HepG2 (cell line): ENCODE results near the gene ANKRD53. TPM values are rescaled to one million over a fixed set of nuclear protein-coding genes. Genes with fewer than 3 reads are reported as not detected.

Experiments used
- ATAC-seq: fragments of 200-7000 bp; cut with Tn5 transposase; 3 replicates; pipeline ENCODE4 v1.9.1; 2020; ENCODE audit warnings: mild to moderate bottlenecking, moderate library complexity
- BruUV-seq: library from RNA; stranded (reverse); fragments of 400-500 nt; replicated peaks from 2 replicates; lab custom pipeline; 2021; lab: Mats Ljungman, UMichigan
- CTCF ChIA-PET: fragments of 300-600 bp; formaldehyde crosslinking; extraction: SDS; loops from one replicate; lab custom pipeline; 2021; ENCODE audit warnings: low total read pairs, inconsistent platforms, low intra/inter-chr PET ratio; lab: Yijun Ruan, JAX
- POLR2A ChIA-PET: fragments of 350-600 bp; sonication (Branson Sonifier 250); formaldehyde crosslinking; loops from one replicate; lab custom pipeline; 2020; ENCODE audit warnings: antibody characterized with exemption, inconsistent platforms; lab: Yijun Ruan, JAX
- DNase-seq: peaks from one replicate; pipeline ENCODE4 v3.0.0-alpha.2; 2015; ENCODE audit warnings: low spot score
- FAIRE-seq: peaks from 3 replicates; lab custom pipeline; 2011; peaks lifted over from hg19 to GRCh38; lab: Jason Lieb, UNC
- H2AFZ ChIP-seq: one replicate; pipeline ENCODE4 v1.6.1; 2011; ENCODE audit warnings: low read length, inconsistent platforms
- H3K27ac ChIP-seq: fragments of 300-600 bp; 3 replicates; pipeline ENCODE4 v1.8.0; 2011; ENCODE audit warnings: mixed run types, mild to moderate bottlenecking, mixed read lengths, low read length, inconsistent platforms; ENCODE audit not compliant: insufficient read depth; ENCODE audit errors: extremely low read length
- H3K27me3 ChIP-seq, 2 experiments: fragments of 200-600 bp in 1 of 2; 2 replicates in 1 of 2; 3 replicates in 1 of 2; pipeline versions ENCODE4 v1.6.0 to v1.8.0; 2011; ENCODE audit warnings: low read length in 2 of 2, mild to moderate bottlenecking in 2 of 2, moderate library complexity in 2 of 2, inconsistent platforms in 1 of 2; ENCODE audit not compliant: insufficient read depth in 2 of 2, control insufficient read depth in 1 of 2
- H3K36me3 ChIP-seq, 2 experiments: fragments of 200-600 bp in 1 of 2; replicated peaks in 1 of 2; 2 replicates in 1 of 2; 3 replicates in 1 of 2; pipeline versions ENCODE4 v1.5.1 to v1.8.0; 2011; ENCODE audit warnings: low read length in 2 of 2, inconsistent platforms in 1 of 2; ENCODE audit not compliant: insufficient read depth in 2 of 2, control insufficient read depth in 1 of 2
- H3K4me1 ChIP-seq: 2 replicates; pipeline ENCODE4 v1.5.1; 2012; ENCODE audit warnings: low read length, inconsistent platforms; ENCODE audit not compliant: insufficient read depth
- H3K4me2 ChIP-seq: 2 replicates; pipeline ENCODE4 v1.6.0; 2011; ENCODE audit warnings: low read depth, low read length, inconsistent platforms
- H3K4me3 ChIP-seq, 3 experiments: fragments of 200-600 bp in 1 of 3; sonication (generic), shearing (Covaris generic) in 1 of 3; replicated peaks in 1 of 3; 2 replicates each; pipeline ENCODE4 v1.5.1; 2011 to 2016; ENCODE audit warnings: low read length in 3 of 3, inconsistent platforms in 2 of 3, low read depth in 2 of 3, mild to moderate bottlenecking in 2 of 3, control low read depth in 1 of 3, mixed read lengths in 1 of 3; ENCODE audit not compliant: insufficient read depth in 1 of 3
- H3K79me2 ChIP-seq: one replicate; pipeline ENCODE4 v1.6.1; 2011; ENCODE audit warnings: low read length, inconsistent platforms; ENCODE audit not compliant: insufficient read depth
- H3K9ac ChIP-seq: 2 replicates; pipeline ENCODE4 v1.6.0; 2011; ENCODE audit warnings: mild to moderate bottlenecking, low read depth, low read length, inconsistent platforms; ENCODE audit not compliant: insufficient read depth
- H3K9me3 ChIP-seq: 2 replicates; pipeline ENCODE4 v1.5.1; 2012; ENCODE audit warnings: mild to moderate bottlenecking, low read length
- H4K20me1 ChIP-seq: 2 replicates; pipeline ENCODE4 v1.6.0; 2011; ENCODE audit warnings: inconsistent platforms, mild to moderate bottlenecking, low read length, moderate library complexity; ENCODE audit not compliant: insufficient read depth
- NFKBIZ ChIP-seq: IDR thresholded peaks from 2 replicates; pipeline ENCODE4 v1.6.1; 2018; ENCODE audit warnings: missing genetic modification reagents, missing compliant biosample characterization
- POLR2G ChIP-seq: fragments of 200-400 bp; formaldehyde crosslinking; IDR thresholded peaks from 2 replicates; pipeline ENCODE4 v1.6.1; 2018; ENCODE audit warnings: mild to moderate bottlenecking, low read depth, low read length, moderate library complexity
- TMF1 ChIP-seq: sonication (generic); formaldehyde crosslinking; IDR thresholded peaks from 2 replicates; pipeline ENCODE4 v1.8.1; 2022; ENCODE audit warnings: low read depth, missing genetic modification reagents
- ZMYM3 ChIP-seq: sonication (generic); formaldehyde crosslinking; IDR thresholded peaks from 2 replicates; pipeline ENCODE4 v1.5.1; 2020; ENCODE audit warnings: mild to moderate bottlenecking, missing genetic modification reagents
- ZZZ3 ChIP-seq: sonication (generic); formaldehyde crosslinking; IDR thresholded peaks from 2 replicates; pipeline ENCODE4 v1.4.0; 2020; ENCODE audit warnings: missing genetic modification reagents, mild to moderate bottlenecking, borderline replicate concordance
- WGBS: methylation state at CpG from one replicate; pipeline ENCODE4 v1.1.6; 2017; ENCODE audit warnings: low lambda C conversion rate; 5-methylcytosine and 5-hydroxymethylcytosine counted together
- in situ Hi-C: cut with HindIII; loops from 2 replicates; pipeline ENCODE4 v1.10.0; 2017; ENCODE audit warnings: low pct_unique_long_range_greater_than_20kb; ENCODE audit not compliant: extremely low pct_ligation_motif_present
- intact Hi-C: fragments of 100-400 bp; cut with micrococcal nuclease; formaldehyde crosslinking; loops from one replicate; pipeline ENCODE4 v1.10.0; 2022; ENCODE audit not compliant: unreplicated experiment
- polyA plus RNA-seq, 8 experiments: library from polyadenylated mRNA; depleted of rRNA in 3 of 8; stranded (reverse) in 7 of 8; unstranded in 1 of 8; fragments of >200 nt; fragmentation: Illumina TruSeq in 4 of 8; extraction: Trizol in 4 of 8; gene quantifications; 2 replicates each; pipeline versions ENCODE4 v1.2.1 to v1.2.3, GENCODE V29; 2011 to 2016; ENCODE audit warnings: low read depth in 4 of 8, missing spikeins in 1 of 8, mixed read lengths in 1 of 8; ENCODE audit not compliant: insufficient read depth in 1 of 8
- total RNA-seq, 5 experiments: library from RNA; depleted of rRNA; stranded (reverse); fragments of >200 nt; fragmentation: Illumina TruSeq; extraction: Trizol; gene quantifications; 2 replicates each; pipeline ENCODE4 v1.2.3, GENCODE V29; 2016; ENCODE audit warnings: low read depth in 1 of 5
- TF ChIP-seq, protein P1 (sequence below): sonication (generic); formaldehyde crosslinking; IDR thresholded peaks from 2 replicates; pipeline ENCODE4 v1.4.0; 2020; ENCODE audit warnings: missing genetic modification reagents, mild to moderate bottlenecking, borderline replicate concordance
- TF ChIP-seq, protein P2 (sequence below): sonication (generic); formaldehyde crosslinking; IDR thresholded peaks from 2 replicates; pipeline ENCODE4 v1.5.1; 2020; ENCODE audit warnings: missing genetic modification reagents, mild to moderate bottlenecking, borderline replicate concordance
- TF ChIP-seq, protein P3 (sequence below): sonication (generic); formaldehyde crosslinking; conservative IDR thresholded peaks from 2 replicates; pipeline ENCODE4 v1.4.0; 2020; ENCODE audit warnings: mild to moderate bottlenecking, missing genetic modification reagents, moderate library complexity
- TF ChIP-seq, protein P4 (sequence below): sonication (generic); formaldehyde crosslinking; IDR thresholded peaks from 2 replicates; pipeline ENCODE4 v1.4.0; 2020; ENCODE audit warnings: missing genetic modification reagents

The ANKRD53 gene
- total and polyA plus RNA-seq, 2 of the 13 experiments (the other 11 are each of a cell fraction or from before 2014, with no cell fraction given), result 0.15 TPM; not detected in 1

DNA sequence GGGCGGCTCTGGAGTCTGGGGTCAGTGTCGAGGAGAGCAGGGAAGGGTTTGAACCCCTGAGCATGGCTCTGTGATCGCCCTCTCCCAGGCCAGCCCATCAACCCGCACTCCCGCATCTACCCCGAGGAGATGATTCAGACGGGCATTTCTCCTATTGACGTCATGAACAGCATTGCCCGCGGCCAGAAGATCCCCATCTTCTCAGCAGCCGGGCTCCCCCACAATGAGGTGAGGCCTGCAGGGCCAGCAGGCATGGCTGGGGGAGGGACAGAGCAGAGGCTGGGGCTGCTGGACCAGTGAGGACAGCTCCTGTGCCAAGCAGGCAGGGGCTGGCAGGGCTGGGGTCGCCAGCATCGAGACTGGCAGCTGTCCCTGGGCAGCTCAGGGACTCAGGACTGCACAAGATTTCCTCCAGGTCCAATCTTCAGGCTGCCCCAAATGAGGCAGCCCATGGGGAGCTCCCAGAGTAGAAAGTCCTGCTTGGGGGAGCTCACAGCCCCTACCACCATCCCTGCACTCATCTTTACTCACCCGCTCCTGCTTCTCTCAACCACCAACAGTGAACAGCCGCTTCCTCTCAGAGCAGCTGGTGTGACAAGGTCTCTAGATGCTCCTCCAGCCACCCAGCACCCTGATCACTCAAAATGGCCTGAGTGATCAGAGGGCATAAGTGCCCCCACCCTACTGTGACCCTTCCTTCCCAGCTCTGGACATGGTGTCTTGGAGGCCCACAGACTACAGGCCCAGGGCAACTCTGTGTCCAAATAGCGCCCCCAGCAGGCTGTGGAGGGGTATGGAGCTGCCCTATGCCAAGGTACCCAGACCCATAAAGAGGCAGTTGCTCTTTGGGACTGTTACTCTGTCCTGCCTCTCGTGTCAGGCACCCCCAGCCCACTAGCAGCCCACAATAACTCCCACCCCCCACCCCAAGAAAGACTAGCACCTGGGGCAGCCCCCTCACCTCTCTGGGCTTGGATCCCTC is 18.3 kb upstream of the ANKRD53 start (continued):
- TF ChIP-seq, protein P1, sequence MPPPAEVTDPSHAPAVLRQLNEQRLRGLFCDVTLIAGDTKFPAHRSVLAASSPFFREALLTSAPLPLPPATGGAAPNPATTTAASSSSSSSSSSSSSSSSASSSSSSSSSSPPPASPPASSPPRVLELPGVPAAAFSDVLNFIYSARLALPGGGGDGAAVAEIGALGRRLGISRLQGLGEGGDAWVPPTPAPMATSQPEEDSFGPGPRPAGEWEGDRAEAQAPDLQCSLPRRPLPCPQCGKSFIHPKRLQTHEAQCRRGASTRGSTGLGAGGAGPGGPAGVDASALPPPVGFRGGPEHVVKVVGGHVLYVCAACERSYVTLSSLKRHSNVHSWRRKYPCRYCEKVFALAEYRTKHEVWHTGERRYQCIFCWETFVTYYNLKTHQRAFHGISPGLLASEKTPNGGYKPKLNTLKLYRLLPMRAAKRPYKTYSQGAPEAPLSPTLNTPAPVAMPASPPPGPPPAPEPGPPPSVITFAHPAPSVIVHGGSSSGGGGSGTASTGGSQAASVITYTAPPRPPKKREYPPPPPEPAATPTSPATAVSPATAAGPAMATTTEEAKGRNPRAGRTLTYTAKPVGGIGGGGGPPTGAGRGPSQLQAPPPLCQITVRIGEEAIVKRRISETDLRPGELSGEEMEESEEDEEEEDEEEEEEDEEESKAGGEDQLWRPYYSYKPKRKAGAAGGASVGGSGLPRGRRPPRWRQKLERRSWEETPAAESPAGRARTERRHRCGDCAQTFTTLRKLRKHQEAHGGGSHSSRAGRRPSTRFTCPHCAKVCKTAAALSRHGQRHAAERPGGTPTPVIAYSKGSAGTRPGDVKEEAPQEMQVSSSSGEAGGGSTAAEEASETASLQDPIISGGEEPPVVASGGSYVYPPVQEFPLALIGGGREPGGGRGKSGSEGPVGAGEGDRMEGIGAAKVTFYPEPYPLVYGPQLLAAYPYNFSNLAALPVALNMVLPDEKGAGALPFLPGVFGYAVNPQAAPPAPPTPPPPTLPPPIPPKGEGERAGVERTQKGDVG (CRISPR knock-in tag), result no peak

DNA sequence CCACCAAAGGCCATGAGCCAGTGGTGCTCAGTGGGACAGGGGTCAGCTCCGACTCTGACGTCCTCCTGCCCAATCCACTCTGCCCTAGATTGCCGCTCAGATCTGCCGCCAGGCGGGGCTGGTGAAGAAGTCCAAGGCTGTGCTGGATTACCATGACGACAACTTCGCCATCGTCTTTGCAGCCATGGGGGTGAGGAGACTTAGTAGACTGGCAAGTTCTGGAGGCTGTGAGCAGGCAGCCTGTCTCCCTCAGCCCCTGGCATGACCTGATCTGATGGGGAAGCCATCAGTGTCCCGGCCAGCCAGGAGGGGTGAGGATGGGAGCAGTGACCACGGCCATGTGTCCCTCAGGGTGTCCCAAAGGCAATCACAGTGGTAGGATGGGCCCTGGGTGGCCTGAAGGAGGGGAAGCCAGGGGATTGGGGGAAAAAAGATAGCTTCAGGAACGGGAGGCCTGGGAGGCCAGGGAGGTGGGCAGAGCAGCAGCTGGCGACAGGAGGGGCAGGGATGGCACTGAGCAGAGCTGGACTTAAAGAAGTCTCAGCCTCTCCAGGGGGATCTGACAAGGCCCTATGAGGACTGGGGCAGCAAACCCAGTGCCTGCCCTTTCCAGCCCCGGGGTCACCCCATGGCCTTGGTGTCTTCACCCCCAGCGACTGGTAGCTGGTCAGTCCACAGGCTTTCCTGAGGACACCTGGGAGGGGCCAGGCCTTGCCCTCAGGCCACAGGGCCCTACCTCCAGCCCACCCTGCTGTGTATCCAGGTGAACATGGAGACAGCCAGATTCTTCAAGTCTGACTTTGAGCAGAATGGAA is 17.4 kb upstream of the ANKRD53 start:
- DNase-seq, result no peak
- H3K9me3 ChIP-seq, result no peaks in the 10 kb centered on the region
- no peaks in the 10 kb centered on the region for H4K20me1 ChIP-seq
- no peak overlapping the region for H3K4me3 ChIP-seq
- no peaks in the 10 kb centered on the region for H3K36me3 ChIP-seq
- in situ Hi-C loops, result no loop called here
- intact Hi-C loops, result no loop called here
- H3K4me1 ChIP-seq, result peaks cover 18% of the 10 kb centered on the region
- no peak overlapping the region for H3K4me2 ChIP-seq
- no peak overlapping the region for H3K27ac ChIP-seq
- ATAC-seq, result peak; percentile 19; the same call in 2 of the 3 replicates
- H3K79me2 ChIP-seq, result no peaks in the 10 kb centered on the region
- FAIRE-seq, result no peak
- ChIA-PET POLR2A (no interaction called here), CTCF (no interaction called here)
- H3K27me3 ChIP-seq, result peaks cover 0 to 6% of the 10 kb centered on the region in 2 experiments; a peak in 3 of 5 replicates
- no peak overlapping the region for H2AFZ ChIP-seq
- no TSS peak for BruUV-seq
- 56% methylated on average over 12 of the region's 14 CpGs for WGBS
- H3K9ac ChIP-seq, result no peak overlapping the region
- TF ChIP-seq, protein P2, sequence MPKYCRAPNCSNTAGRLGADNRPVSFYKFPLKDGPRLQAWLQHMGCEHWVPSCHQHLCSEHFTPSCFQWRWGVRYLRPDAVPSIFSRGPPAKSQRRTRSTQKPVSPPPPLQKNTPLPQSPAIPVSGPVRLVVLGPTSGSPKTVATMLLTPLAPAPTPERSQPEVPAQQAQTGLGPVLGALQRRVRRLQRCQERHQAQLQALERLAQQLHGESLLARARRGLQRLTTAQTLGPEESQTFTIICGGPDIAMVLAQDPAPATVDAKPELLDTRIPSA (CRISPR knock-in tag), result no peak
- TF ChIP-seq TMF1, result no peak
- no peak for TF ChIP-seq ZZZ3
- TF ChIP-seq, protein P3, sequence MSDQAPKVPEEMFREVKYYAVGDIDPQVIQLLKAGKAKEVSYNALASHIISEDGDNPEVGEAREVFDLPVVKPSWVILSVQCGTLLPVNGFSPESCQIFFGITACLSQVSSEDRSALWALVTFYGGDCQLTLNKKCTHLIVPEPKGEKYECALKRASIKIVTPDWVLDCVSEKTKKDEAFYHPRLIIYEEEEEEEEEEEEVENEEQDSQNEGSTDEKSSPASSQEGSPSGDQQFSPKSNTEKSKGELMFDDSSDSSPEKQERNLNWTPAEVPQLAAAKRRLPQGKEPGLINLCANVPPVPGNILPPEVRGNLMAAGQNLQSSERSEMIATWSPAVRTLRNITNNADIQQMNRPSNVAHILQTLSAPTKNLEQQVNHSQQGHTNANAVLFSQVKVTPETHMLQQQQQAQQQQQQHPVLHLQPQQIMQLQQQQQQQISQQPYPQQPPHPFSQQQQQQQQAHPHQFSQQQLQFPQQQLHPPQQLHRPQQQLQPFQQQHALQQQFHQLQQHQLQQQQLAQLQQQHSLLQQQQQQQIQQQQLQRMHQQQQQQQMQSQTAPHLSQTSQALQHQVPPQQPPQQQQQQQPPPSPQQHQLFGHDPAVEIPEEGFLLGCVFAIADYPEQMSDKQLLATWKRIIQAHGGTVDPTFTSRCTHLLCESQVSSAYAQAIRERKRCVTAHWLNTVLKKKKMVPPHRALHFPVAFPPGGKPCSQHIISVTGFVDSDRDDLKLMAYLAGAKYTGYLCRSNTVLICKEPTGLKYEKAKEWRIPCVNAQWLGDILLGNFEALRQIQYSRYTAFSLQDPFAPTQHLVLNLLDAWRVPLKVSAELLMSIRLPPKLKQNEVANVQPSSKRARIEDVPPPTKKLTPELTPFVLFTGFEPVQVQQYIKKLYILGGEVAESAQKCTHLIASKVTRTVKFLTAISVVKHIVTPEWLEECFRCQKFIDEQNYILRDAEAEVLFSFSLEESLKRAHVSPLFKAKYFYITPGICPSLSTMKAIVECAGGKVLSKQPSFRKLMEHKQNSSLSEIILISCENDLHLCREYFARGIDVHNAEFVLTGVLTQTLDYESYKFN (CRISPR knock-in tag), result no peak
- no peak for TF ChIP-seq NFKBIZ (CRISPR knock-in tag)
- TF ChIP-seq, protein P4, sequence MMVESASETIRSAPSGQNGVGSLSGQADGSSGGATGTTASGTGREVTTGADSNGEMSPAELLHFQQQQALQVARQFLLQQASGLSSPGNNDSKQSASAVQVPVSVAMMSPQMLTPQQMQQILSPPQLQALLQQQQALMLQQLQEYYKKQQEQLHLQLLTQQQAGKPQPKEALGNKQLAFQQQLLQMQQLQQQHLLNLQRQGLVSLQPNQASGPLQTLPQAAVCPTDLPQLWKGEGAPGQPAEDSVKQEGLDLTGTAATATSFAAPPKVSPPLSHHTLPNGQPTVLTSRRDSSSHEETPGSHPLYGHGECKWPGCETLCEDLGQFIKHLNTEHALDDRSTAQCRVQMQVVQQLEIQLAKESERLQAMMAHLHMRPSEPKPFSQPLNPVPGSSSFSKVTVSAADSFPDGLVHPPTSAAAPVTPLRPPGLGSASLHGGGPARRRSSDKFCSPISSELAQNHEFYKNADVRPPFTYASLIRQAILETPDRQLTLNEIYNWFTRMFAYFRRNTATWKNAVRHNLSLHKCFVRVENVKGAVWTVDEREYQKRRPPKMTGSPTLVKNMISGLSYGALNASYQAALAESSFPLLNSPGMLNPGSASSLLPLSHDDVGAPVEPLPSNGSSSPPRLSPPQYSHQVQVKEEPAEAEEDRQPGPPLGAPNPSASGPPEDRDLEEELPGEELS (CRISPR knock-in tag), result no peak
- no peak for TF ChIP-seq ZMYM3
- no peak for TF ChIP-seq POLR2G
